Measurements from ENCODE around the gene CCL24. TPM values are rescaled to one million over a fixed set of nuclear protein-coding genes. Genes with fewer than 3 reads are reported as not detected.

The CCL24 gene
- total RNA-seq, 2 donors from 2014 or later: not detected

DNA sequence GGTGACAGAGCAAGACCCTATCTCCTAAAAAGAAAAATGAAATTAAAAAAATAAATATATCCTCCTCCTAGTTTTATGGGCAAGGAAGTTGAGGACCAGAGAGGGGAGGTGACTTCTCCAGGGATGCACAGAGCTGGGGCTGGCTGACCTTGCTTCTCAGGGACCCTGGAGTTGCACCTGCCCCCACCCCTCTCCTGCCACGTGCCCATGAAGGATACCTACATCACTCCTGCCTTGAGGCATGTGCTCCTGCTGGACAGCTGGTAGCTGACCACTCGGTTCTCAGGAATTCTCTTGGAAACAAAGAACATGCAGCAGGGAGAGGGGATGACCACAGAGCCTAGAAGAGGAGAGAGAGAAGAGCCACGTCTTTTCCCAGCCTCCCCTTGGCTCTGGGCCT, 522 bp downstream of the CCL24 start:
- DNase-seq (ENCODE audit: low spot score): no peak
- no peak overlapping the region for H3K27ac ChIP-seq
- H3K4me3 ChIP-seq: no peak overlapping the region
- no peaks in the 10 kb centered on the region for H3K36me3 ChIP-seq
- WGBS: 54% methylated on average over 3 of the region's 3 CpGs
- intact Hi-C loops (cut with DNase I): no loop called here
- no peaks in the 10 kb centered on the region for H3K9me3 ChIP-seq
- H3K4me1 ChIP-seq (replicated peaks): no peaks in the 10 kb centered on the region
- H3K27me3 ChIP-seq (replicated peaks; ENCODE audit: insufficient read depth): no peaks in the 10 kb centered on the region
- TF ChIP-seq POLR2AphosphoS5 (IDR thresholded peaks at IDR 0.05) (no peak), POLR2A (IDR thresholded peaks at IDR 0.05) (no peak)
- TF ChIP-seq, protein P1, sequence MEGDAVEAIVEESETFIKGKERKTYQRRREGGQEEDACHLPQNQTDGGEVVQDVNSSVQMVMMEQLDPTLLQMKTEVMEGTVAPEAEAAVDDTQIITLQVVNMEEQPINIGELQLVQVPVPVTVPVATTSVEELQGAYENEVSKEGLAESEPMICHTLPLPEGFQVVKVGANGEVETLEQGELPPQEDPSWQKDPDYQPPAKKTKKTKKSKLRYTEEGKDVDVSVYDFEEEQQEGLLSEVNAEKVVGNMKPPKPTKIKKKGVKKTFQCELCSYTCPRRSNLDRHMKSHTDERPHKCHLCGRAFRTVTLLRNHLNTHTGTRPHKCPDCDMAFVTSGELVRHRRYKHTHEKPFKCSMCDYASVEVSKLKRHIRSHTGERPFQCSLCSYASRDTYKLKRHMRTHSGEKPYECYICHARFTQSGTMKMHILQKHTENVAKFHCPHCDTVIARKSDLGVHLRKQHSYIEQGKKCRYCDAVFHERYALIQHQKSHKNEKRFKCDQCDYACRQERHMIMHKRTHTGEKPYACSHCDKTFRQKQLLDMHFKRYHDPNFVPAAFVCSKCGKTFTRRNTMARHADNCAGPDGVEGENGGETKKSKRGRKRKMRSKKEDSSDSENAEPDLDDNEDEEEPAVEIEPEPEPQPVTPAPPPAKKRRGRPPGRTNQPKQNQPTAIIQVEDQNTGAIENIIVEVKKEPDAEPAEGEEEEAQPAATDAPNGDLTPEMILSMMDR (IDR thresholded peaks at IDR 0.05): no peak

DNA sequence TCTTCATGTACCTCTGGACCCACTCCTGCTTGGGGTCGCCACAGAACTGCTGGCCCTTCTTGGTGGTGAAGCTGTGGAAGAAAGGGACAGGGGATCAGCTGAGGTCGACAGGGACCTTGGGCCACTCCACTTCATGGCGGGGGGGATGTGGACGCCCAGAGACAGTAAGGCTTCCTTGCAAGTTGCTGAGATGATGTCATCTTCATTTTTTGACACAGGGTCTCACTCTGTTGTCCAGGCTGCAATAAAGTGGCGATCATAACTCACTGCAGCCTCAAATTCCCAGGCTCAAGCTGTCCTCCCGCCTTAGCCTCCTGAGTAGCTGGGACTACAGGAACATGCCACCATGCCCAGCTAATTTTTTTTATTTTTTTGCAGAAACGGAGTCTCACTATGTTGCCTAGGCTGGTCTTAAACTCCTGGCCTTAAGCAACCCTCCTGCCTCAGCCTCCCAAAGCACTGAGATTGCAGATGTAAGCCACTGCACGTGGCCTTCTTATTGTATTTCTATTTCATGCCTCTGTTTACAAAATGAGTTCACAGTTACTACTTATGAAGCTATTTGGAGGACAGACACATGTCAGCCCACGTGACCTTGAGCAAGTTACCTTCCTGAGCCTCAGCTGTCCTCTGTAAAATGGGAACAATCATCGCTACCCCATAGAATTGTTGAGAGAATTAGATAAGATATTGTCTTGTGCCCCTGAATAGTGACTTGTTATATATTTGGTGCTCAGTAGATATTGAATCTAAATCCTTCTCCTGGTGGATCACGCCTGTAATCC, 1.5 kb downstream of the CCL24 start:
- intact Hi-C loops (cut with DNase I): no loop called here
- Histone ChIP-seq H3K4me3 (no peak overlapping the region), H3K36me3 (no peaks in the 10 kb centered on the region), H3K9me3 (no peaks in the 10 kb centered on the region), H3K27me3 (replicated peaks; ENCODE audit: insufficient read depth) (no peaks in the 10 kb centered on the region), H3K27ac (no peak overlapping the region), H3K4me1 (replicated peaks) (no peaks in the 10 kb centered on the region)
- DNase-seq (ENCODE audit: low spot score): no peak
- TF ChIP-seq, protein P1 (IDR thresholded peaks at IDR 0.05): no peak
- no peak for TF ChIP-seq POLR2AphosphoS5 (IDR thresholded peaks at IDR 0.05)
- TF ChIP-seq POLR2A (IDR thresholded peaks at IDR 0.05): no peak
- 81% methylated on average over 11 of the region's 11 CpGs for WGBS

DNA sequence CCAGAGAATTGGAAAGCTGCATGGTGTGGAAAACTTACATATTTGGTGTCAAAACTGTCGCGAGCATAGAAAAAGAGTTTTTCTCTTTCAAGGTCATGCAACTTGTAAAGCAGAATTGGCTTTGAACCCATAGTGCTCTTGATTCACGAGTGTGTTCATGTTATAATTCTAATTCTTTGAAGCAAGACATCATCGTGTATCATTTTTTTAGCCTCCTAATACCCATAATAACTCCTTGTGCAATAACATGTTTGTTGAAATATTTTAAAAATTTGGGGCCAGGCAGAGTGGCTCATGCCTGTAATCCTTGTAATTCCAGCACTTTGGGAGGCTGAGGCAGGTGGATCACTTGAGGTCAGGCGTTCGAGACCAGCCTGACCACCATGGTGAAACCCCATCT, 4.2 kb downstream of the CCL24 start:
- Histone ChIP-seq H3K9me3 (no peaks in the 10 kb centered on the region), H3K27ac (no peak overlapping the region), H3K4me1 (replicated peaks) (no peaks in the 10 kb centered on the region), H3K27me3 (replicated peaks; ENCODE audit: insufficient read depth) (no peaks in the 10 kb centered on the region), H3K4me3 (no peak overlapping the region), H3K36me3 (no peaks in the 10 kb centered on the region)
- WGBS: 49% methylated on average over 6 of the region's 6 CpGs
- intact Hi-C loops (cut with DNase I): no loop called here
- no peak for DNase-seq (ENCODE audit: low spot score)
- TF ChIP-seq, protein P1 (IDR thresholded peaks at IDR 0.05): no peak
- no peak for TF ChIP-seq POLR2A (IDR thresholded peaks at IDR 0.05)

DNA sequence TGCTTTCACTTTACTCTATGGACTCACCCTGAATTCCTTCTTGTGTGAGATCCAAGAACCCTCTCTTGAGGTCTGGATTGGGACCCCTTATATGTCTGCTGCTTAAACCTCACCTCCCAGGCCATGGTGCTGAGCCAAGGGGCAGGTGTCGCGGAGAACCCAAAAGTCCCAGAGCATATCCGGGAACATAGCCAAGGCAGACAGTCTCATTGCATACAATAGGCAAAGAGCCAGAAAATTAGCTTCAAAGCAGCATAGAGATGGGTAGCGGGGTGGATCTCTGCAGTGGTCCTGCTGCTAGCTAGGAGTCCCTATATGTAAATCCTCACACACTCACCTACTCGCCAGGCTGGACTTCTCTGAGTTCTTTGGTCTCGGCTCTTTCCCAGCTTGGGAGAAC, 5.5 kb downstream of the CCL24 start:
- H3K27ac ChIP-seq: no peak overlapping the region
- intact Hi-C loops (cut with DNase I): no loop called here
- H3K4me3 ChIP-seq: no peak overlapping the region
- H3K36me3 ChIP-seq: no peaks in the 10 kb centered on the region
- H3K4me1 ChIP-seq (replicated peaks): no peaks in the 10 kb centered on the region
- H3K9me3 ChIP-seq: no peaks in the 10 kb centered on the region
- TF ChIP-seq POLR2A (IDR thresholded peaks at IDR 0.05): no peak
- TF ChIP-seq, protein P1 (IDR thresholded peaks at IDR 0.05): no peak
- no peak for TF ChIP-seq POLR2AphosphoS5 (IDR thresholded peaks at IDR 0.05)
- no peaks in the 10 kb centered on the region for H3K27me3 ChIP-seq (replicated peaks; ENCODE audit: insufficient read depth)
- 46% methylated on average over 6 of the region's 6 CpGs for WGBS
- no peak for DNase-seq (ENCODE audit: low spot score)

DNA sequence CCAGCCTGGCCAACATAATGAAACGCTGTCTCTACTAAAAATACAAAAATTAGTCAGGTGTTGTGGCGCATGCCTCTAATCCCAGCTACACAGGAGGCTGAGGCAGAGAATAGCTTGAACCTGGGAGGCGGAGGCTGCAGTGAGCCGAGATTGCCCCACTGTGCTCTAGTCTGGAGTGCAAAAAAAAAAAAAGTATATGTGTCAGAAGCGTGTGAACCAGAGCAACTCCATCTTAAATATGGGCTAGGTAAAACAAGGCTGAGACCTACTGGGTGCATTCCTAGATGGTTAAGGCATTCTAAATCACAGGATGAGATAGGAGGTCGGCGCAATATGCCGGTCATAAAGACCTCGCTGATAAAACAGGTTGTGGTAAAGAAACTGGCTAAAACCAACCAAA, 6.2 kb downstream of the CCL24 start:
- H3K4me3 ChIP-seq: no peak overlapping the region
- intact Hi-C loops (cut with DNase I): no loop called here
- WGBS: 83% methylated on average over 9 of the region's 9 CpGs

More for the DNA sequence above, 6.2 kb downstream of the CCL24 start:
- no peak overlapping the region for H3K27ac ChIP-seq
- H3K27me3 ChIP-seq (replicated peaks; ENCODE audit: insufficient read depth): no peaks in the 10 kb centered on the region
- H3K9me3 ChIP-seq: no peaks in the 10 kb centered on the region
- DNase-seq (ENCODE audit: low spot score): no peak
- no peaks in the 10 kb centered on the region for H3K36me3 ChIP-seq
- TF ChIP-seq POLR2A (IDR thresholded peaks at IDR 0.05) (no peak), POLR2AphosphoS5 (IDR thresholded peaks at IDR 0.05) (no peak)
- TF ChIP-seq, protein P1 (IDR thresholded peaks at IDR 0.05): no peak
- no peaks in the 10 kb centered on the region for H3K4me1 ChIP-seq (replicated peaks)
